HEK293 (cell line): ENCODE measurements around the gene VPS13C.

ENCODE experiments used
- CTCF ChIA-PET: fragments of 350-600 bp; formaldehyde crosslinking; extraction: SDS; loops from one replicate; lab custom pipeline; 2021; ENCODE audit warnings: antibody characterized with exemption; lab: Yijun Ruan, JAX
- POLR2A ChIA-PET: fragments of 300-600 bp; formaldehyde crosslinking; extraction: SDS; loops from one replicate; lab custom pipeline; 2020; ENCODE audit warnings: antibody characterized with exemption, inconsistent platforms; lab: Yijun Ruan, JAX
- H3K27ac ChIP-seq: fragments of 200-500 bp; sonication (Bioruptor generic); 2 replicates; pipeline ENCODE4 v1.5.1; 2014; ENCODE audit warnings: low read depth, low read length, control low read depth, inconsistent platforms; ENCODE audit errors: extremely low read depth
- H3K36me3 ChIP-seq, 2 experiments: fragments of 200-500 bp in 1 of 2; sonication (Bioruptor generic) in 1 of 2; 1 replicate in 1 of 2; 2 replicates in 1 of 2; pipeline ENCODE4 v1.5.1; 2014 to 2017; ENCODE audit warnings: inconsistent platforms in 2 of 2, low read length in 2 of 2; ENCODE audit not compliant: control insufficient read depth in 2 of 2, insufficient read depth in 1 of 2
- H3K4me1 ChIP-seq: fragments of 200-500 bp; sonication (Bioruptor generic); 2 replicates; pipeline ENCODE4 v1.5.1; 2014; ENCODE audit warnings: mild to moderate bottlenecking, low read length, inconsistent platforms; ENCODE audit not compliant: control insufficient read depth, insufficient read depth
- H3K4me3 ChIP-seq: 2 replicates; pipeline ENCODE4 v1.5.1; 2011; ENCODE audit warnings: low read depth, mild to moderate bottlenecking, control low read depth, low read length, moderate library complexity
- H3K9me3 ChIP-seq: fragments of 200-500 bp; sonication (Bioruptor generic); 2 replicates; pipeline ENCODE4 v1.5.1; 2014; ENCODE audit warnings: low read depth, low read length, inconsistent platforms; ENCODE audit not compliant: control insufficient read depth, insufficient read depth
- SP3 ChIP-seq: fragments of 450-650 bp; formaldehyde crosslinking; IDR thresholded peaks from 2 replicates; pipeline ENCODE4 v1.5.1; 2016; ENCODE audit warnings: missing biosample characterization, missing genetic modification characterization
- TRIM28 ChIP-seq: IDR thresholded peaks from 2 replicates; pipeline ENCODE4 v1.6.1; 2011; ENCODE audit warnings: low read length, control low read depth, borderline replicate concordance
- ZBTB7A ChIP-seq: fragments of 450-650 bp; formaldehyde crosslinking; IDR thresholded peaks from 2 replicates; pipeline ENCODE4 v1.5.1; 2016; ENCODE audit warnings: low read depth, missing biosample characterization, missing genetic modification characterization
- ZFP3 ChIP-seq: fragments of 450-650 bp; formaldehyde crosslinking; IDR thresholded peaks from 2 replicates; pipeline ENCODE4 v1.5.1; 2016; ENCODE audit warnings: low read depth, missing biosample characterization, missing genetic modification characterization
- ZNF112 ChIP-seq: fragments of 450-650 bp; formaldehyde crosslinking; IDR thresholded peaks from 2 replicates; pipeline ENCODE4 v1.5.0; 2017; ENCODE audit warnings: missing biosample characterization, missing genetic modification characterization
- ZNF155 ChIP-seq: fragments of 450-650 bp; formaldehyde crosslinking; IDR thresholded peaks from 2 replicates; pipeline ENCODE4 v1.5.1; 2016; ENCODE audit warnings: missing biosample characterization, missing genetic modification characterization
- ZNF16 ChIP-seq: fragments of 450-650 bp; formaldehyde crosslinking; IDR thresholded peaks from 2 replicates; pipeline ENCODE4 v1.5.1; 2016; ENCODE audit warnings: low read depth, missing biosample characterization, missing genetic modification characterization
- ZNF174 ChIP-seq: fragments of 450-650 bp; formaldehyde crosslinking; IDR thresholded peaks from 2 replicates; pipeline ENCODE4 v1.5.0; 2017; ENCODE audit warnings: missing biosample characterization, mild to moderate bottlenecking, missing genetic modification characterization
- ZNF274 ChIP-seq, 2 experiments: fragments of 200-500 bp in 1 of 2; fragments of 450-650 bp in 1 of 2; sonication (Bioruptor generic) in 1 of 2; formaldehyde crosslinking in 1 of 2; IDR thresholded peaks; 2 replicates each; pipeline versions ENCODE4 v1.5.1 to v1.6.1; 2014 to 2016; ENCODE audit warnings: borderline replicate concordance in 1 of 2, inconsistent platforms in 1 of 2, low read length in 1 of 2, missing biosample characterization in 1 of 2, missing genetic modification characterization in 1 of 2
- ZNF518A ChIP-seq: fragments of 450-650 bp; formaldehyde crosslinking; conservative IDR thresholded peaks from 2 replicates; pipeline ENCODE4 v1.5.1; 2016; ENCODE audit warnings: low read depth, missing biosample characterization, missing genetic modification characterization
- ZNF530 ChIP-seq: fragments of 450-650 bp; formaldehyde crosslinking; IDR thresholded peaks from 2 replicates; pipeline ENCODE4 v1.5.1; 2016; ENCODE audit warnings: low read depth, missing biosample characterization, missing genetic modification characterization
- ZNF791 ChIP-seq: fragments of 450-650 bp; formaldehyde crosslinking; IDR thresholded peaks from 2 replicates; pipeline ENCODE4 v1.5.1; 2016; ENCODE audit warnings: missing biosample characterization, missing genetic modification characterization
- ZSCAN4 ChIP-seq: fragments of 450-650 bp; formaldehyde crosslinking; IDR thresholded peaks from 2 replicates; pipeline ENCODE4 v1.5.1; 2017; ENCODE audit warnings: missing biosample characterization, missing genetic modification characterization
- TF ChIP-seq, protein P1 (sequence below): sonication (generic); formaldehyde crosslinking; IDR thresholded peaks from 2 replicates; pipeline ENCODE4 v1.8.1; 2022; ENCODE audit warnings: mild to moderate bottlenecking, moderate library complexity, missing genetic modification reagents
- TF ChIP-seq, protein P2 (sequence below): fragments of 450-650 bp; formaldehyde crosslinking; IDR thresholded peaks from 2 replicates; pipeline ENCODE4 v1.5.1; 2016; ENCODE audit warnings: missing biosample characterization, missing genetic modification characterization

The VPS13C gene

DNA sequence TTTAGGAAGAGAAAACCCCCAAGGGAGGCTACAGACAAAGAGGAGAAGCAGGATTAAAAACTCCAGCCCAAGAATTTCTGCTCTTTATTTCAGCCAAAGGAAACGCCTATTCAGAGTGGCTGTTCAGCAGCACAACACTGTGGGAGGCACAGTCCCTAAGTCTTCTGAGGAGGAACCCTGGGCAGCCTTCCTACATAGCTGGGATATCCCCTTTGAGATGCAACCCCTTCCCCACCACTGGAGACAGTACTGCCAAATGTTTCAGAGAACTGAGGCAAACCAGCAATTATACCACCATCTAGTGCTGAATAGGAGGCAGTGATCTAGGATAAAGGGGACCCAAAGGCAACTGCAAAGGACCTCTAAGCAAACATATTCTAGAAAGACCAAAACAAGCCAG is 168.1 kb downstream of the VPS13C start (continued):
- TF ChIP-seq ZNF518A = no peak

DNA sequence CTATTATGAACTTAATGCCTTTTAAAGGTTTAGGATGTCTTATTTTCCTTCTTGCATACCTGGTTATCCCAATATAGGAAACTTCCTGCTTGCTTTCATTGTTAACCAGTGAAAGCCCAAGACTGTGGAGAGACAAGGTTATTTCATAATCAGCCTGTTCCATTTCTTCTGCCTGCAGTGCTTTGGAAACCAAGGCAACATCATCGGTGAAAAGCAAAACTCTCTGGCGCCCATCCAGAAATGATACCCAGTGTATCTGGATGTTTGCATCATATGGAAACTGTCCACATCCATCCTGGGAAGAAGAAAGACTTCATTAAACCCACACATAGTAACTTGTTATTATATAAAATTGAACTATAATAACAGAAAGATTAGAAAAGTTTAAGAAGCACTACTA is 170.1 kb downstream of the VPS13C start:
- H3K9me3 ChIP-seq = no peaks in the 10 kb centered on the region
- no peak overlapping the region for H3K4me3 ChIP-seq
- no peak overlapping the region for H3K27ac ChIP-seq
- H3K4me1 ChIP-seq = no peaks in the 10 kb centered on the region
- POLR2A ChIA-PET = no interaction called here
- CTCF ChIA-PET = interaction anchor here (0.6 kb wide), 1 partner anchor 13 kb away, joined by 3 read pairs; no protein-coding TSS in a partner anchor
- peaks cover 0 to 11% of the 10 kb centered on the region in 2 experiments; a peak in 1 of 3 replicates for H3K36me3 ChIP-seq
- TF ChIP-seq ZNF112 (no peak), ZNF155 (tag by site-specific recombination) (no peak), ZNF518A (no peak), TRIM28 (no peak), ZSCAN4 (tag by site-specific recombination) (no peak), SP3 (no peak), ZNF530 (tag by site-specific recombination) (no peak)
- TF ChIP-seq, protein P1, sequence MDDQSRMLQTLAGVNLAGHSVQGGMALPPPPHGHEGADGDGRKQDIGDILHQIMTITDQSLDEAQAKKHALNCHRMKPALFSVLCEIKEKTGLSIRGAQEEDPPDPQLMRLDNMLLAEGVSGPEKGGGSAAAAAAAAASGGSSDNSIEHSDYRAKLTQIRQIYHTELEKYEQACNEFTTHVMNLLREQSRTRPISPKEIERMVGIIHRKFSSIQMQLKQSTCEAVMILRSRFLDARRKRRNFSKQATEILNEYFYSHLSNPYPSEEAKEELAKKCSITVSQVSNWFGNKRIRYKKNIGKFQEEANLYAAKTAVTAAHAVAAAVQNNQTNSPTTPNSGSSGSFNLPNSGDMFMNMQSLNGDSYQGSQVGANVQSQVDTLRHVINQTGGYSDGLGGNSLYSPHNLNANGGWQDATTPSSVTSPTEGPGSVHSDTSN (CRISPR knock-in tag) = no peak

GRCh38 chr15:61889706-61890105 is 170.5 kb downstream of the VPS13C start:
- Histone ChIP-seq H3K4me3 (no peak overlapping the region), H3K4me1 (no peaks in the 10 kb centered on the region), H3K27ac (no peak overlapping the region), H3K36me3 (peaks cover 0 to 11% of the 10 kb centered on the region in 2 experiments; a peak in 1 of 3 replicates), H3K9me3 (no peaks in the 10 kb centered on the region)
- ChIA-PET POLR2A (no interaction called here), CTCF (interaction anchor here (0.6 kb wide), 1 partner anchor 13 kb away, joined by 3 read pairs; no protein-coding TSS in a partner anchor)
- TF ChIP-seq ZNF274 (IDR thresholded peaks at IDR 0.05; ENCODE audit: low read length) = no peak
- TF ChIP-seq ZNF274 (tag by site-specific recombination; IDR thresholded peaks at IDR 0.05; ENCODE audit: borderline replicate concordance) = no peak
- no peak for TF ChIP-seq ZNF16 (tag by site-specific recombination)
- TF ChIP-seq ZBTB7A (tag by site-specific recombination) = no peak
- no peak for TF ChIP-seq ZNF791
- TF ChIP-seq, protein P2, sequence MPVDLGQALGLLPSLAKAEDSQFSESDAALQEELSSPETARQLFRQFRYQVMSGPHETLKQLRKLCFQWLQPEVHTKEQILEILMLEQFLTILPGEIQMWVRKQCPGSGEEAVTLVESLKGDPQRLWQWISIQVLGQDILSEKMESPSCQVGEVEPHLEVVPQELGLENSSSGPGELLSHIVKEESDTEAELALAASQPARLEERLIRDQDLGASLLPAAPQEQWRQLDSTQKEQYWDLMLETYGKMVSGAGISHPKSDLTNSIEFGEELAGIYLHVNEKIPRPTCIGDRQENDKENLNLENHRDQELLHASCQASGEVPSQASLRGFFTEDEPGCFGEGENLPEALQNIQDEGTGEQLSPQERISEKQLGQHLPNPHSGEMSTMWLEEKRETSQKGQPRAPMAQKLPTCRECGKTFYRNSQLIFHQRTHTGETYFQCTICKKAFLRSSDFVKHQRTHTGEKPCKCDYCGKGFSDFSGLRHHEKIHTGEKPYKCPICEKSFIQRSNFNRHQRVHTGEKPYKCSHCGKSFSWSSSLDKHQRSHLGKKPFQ (tag by site-specific recombination) = no peak
- no peak for TF ChIP-seq ZFP3
- TF ChIP-seq ZNF174 (tag by site-specific recombination) = no peak
